ENCODE measurements around the gene TRAF7.
"Not testable (repeated sequence)": the region's sequence is repeated elsewhere in the genome, so short reads cannot be mapped to it uniquely, and the experiment has no call there.

The TRAF7 gene

GRCh38 chr16:2155091-2155950 lies at the start of gene TRAF7:
Gene TRAF7 (plus strand): TSS chr16:2155782. CDS start chr16:2163921, 8,139 bp downstream.
- H3K4me3 ChIP-seq (ENCODE audit: low read length): peak within 1 kb of the TSS; percentile 86
- no peak for TF ChIP-seq ZNF274 (IDR thresholded peaks at IDR 0.05; ENCODE audit: low read depth, low read length)

DNA sequence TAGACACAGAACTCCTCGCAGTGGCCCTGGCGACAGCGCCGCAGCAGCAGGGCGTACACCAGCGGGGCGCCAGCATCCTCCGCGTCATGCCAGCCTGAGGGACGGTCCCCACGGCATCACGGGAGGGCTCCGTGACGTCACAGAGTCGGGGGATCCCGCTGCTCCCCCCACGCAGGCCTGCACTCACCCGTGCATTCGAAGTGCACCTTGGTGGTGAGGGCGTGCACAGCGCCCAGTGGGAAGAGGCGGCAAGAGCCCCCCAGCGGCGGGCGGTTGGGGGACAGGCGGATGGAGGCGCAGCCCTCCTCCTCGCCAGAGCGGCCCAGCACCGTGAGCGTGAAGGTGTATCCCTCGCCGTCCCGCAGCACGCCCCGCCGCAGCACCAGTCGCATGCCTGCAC lies 49.4 kb upstream of the TRAF7 start:
- H3K4me3 ChIP-seq (ENCODE audit: low read length): not testable (repeated sequence)

DNA sequence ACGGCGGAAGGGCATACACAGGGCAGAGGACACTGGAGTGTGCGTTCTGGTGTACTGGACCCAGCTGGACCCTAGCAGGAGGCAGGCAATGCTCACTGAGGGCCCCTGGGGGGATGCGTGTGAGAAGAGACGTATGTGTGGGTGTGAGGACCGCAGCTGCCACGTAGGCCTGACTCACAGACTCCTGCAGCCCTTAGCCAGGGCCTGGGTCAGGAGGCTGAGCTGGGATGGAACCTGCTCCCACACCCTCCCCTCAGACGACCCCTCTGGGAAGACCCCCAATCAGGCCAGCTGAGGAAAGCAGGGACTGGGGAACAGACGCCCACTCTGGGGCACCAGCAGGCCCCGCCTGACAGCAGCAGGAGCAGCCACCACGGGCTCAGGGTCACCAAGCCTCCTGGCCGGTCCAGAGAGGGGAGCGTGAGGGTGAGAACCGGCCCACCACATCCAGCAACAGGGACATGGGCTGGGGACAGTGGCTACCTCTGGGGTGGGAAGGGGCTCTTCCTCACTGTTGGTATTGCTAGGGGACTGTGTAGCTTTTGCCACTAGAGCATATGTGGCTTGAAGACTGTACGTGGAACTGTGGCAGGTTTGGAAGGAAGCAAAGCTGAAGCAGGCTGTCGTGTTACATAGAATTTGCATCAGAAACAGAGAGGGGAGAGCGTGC lies 48.3 kb upstream of the TRAF7 start:
- H3K4me3 ChIP-seq (ENCODE audit: low read length): not testable (repeated sequence)

GRCh38 chr16:2107791-2108125 lies 47.8 kb upstream of the TRAF7 start:
- H3K4me3 ChIP-seq (ENCODE audit: low read length): not testable (repeated sequence)

DNA sequence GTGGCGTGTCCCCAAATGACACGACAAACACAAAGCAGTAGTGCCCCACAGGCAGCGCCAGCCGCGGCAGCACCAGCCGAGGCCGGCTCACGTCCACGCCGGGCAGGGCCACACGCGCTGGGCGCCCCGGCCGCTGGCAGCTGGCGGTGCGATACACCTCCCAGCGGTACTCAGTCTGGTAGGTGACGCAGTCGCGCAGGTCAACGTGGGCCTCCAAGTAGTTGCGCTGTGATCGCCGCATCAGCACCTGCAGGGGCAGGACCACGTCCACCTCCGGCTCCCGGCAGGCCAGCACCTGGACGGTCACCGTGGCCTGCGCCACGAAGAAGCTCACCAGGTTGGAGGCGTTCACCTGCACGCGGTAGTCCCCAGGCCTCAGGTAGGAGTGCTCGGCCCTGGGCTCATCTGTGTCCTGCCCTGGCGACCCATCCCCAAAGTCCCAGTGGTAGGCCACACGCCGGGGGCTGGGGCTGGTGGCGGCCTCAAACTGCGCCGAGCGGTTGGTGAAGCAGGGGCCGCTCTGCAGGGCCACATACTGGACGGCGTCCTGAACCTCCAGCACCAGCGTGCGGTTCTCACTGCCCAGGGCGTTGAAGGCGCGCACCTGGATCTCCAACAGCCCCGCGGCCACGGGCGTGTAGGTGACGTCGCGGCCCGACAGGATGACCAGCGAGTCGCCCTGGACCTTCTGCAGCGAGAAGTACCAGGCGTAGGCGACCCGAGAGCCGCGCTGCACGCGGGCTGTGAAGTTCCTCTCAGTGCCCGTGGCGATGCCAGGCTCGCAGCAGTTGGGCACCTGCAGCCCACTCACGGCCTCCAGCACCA lies 46.9 kb upstream of the TRAF7 start:
- not testable (repeated sequence) for H3K4me3 ChIP-seq (ENCODE audit: low read length)

DNA sequence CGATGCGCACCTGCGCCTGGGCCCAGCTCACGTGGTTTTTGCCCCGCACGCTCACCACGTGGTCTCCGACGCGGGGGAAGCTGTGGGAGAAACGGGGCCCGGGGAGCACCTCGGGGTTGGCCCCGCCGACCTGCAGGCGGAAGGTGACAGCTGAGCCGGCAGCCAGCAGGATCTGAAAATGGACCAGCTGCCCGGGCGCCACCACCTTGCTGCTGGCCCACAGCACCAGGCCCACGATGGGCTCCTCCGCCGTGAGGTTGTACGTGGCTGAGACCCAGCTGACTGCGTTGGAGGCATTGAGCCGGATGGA lies 46.4 kb upstream of the TRAF7 start:
- H3K4me3 ChIP-seq (ENCODE audit: low read length): not testable (repeated sequence)

DNA sequence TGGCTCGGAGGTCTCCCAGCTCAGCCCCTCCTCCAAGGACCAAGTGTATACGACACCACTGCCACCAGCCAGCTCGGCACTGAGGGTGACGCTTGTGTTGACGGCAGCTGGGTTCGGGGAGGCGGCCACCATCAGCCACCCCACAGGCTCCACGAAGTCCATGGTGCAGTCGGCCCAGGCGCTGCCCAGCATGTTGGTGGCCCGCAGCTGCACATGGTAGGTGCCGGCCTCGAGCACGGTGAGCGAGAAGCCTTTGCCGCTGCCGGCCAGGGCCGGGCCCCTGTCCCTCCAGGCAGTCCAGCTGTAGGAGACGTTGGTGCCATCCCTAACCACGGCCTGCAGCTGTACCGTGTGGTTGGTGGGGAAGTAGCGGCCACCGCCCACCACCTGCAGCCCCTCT lies 45.7 kb upstream of the TRAF7 start:
- not testable (repeated sequence) for H3K4me3 ChIP-seq (ENCODE audit: low read length)

- not testable (repeated sequence) for H3K4me3 ChIP-seq (ENCODE audit: low read length)
Measured at GRCh38 chr16:2110332-2111008, 45.1 kb upstream of the TRAF7 start.

DNA sequence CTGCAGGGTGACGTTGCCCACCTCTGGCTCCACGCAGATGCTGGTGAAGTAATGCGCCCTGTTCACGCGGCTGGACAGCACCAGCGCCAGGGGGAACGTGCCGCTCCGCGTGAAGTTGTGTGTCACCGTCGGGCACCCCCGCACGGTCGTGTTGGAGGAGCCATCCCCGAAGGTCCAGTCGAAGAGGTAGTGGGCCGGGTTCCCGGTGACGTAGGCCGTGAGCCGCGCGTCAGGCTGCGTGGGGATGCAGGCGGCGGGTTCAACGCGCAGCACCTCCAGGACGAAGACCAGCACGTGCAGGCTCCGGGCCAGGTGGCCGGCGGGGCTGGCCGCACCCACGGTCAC lies 44.6 kb upstream of the TRAF7 start:
- H3K4me3 ChIP-seq (ENCODE audit: low read length): not testable (repeated sequence)

DNA sequence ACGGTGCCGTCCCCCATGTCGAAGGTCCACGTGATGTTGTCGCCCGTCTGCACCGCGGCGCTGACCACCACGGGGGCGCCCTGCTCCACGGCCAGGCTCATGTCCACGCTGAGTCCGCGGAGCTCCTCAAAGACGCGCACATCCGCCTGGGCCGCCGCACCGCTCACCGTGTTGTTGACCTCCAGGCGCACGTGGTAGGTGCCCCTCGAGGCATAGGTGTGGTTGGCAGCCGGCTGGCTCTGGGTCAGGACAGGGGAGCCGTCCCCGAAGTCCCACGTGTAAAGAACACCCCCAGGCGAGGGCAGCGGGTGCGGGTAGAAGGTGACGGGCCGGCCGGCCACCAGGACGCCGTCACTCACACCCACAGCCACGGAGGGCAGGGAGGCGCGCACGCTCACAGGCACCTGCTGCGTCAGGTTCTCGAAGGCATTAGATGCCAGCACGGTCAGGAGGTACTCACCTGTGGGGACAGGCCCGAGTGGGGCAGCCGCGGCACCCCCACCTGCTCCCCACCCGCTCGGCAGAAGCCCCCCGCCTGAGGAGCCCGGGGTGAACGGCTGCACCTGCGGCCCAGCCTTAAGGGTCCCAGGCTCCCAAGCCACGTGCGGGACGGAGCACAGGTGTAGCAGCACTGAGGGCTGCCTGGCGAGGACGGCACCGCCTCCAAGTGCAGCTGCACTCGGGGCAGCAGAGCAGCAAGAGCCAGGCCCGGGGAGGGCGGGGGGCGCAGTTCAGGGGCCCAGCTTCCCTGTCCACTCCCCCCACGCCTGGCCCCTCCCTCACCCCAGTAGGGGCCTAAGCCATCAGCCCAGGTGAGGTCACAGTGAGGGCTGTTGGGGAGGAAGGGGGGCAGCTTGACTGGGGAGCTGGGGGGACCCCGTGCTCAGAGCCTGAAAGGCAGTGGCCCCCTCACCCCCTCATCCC lies 43.9 kb upstream of the TRAF7 start:
- not testable (repeated sequence) for H3K4me3 ChIP-seq (ENCODE audit: low read length)

DNA sequence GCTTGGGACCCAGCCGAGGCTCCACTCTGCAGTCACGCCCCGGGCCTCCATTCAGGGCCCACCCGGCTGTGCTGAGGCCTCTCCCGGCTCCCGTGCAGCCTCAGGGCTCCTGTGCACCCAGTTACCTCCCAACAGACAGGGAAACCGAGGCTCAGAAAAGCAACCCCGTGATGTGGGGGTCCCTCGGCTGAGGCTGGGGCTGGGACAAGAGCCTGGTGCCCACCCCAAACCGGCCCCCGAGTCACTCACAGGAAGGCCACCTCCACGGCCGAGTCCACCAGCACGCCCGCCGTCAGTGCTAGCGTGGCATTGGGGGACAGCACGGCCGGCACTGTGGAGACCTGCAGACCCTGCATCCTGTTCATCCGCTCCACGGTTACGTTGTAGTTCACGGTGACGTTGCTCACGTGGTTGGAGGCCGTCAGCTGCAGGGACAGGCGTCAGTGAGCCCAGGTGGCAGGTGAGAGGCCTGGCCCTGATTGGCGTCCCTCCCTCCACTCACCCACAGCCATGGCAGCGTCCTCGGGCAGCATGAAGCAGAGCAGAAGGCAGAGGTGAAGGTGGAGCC lies 43.0 kb upstream of the TRAF7 start:
- not testable (repeated sequence) for H3K4me3 ChIP-seq (ENCODE audit: low read length)

- H3K4me3 ChIP-seq (ENCODE audit: low read length): not testable (repeated sequence)
Measured at GRCh38 chr16:2114225-2114624, 41.4 kb upstream of the TRAF7 start.

DNA sequence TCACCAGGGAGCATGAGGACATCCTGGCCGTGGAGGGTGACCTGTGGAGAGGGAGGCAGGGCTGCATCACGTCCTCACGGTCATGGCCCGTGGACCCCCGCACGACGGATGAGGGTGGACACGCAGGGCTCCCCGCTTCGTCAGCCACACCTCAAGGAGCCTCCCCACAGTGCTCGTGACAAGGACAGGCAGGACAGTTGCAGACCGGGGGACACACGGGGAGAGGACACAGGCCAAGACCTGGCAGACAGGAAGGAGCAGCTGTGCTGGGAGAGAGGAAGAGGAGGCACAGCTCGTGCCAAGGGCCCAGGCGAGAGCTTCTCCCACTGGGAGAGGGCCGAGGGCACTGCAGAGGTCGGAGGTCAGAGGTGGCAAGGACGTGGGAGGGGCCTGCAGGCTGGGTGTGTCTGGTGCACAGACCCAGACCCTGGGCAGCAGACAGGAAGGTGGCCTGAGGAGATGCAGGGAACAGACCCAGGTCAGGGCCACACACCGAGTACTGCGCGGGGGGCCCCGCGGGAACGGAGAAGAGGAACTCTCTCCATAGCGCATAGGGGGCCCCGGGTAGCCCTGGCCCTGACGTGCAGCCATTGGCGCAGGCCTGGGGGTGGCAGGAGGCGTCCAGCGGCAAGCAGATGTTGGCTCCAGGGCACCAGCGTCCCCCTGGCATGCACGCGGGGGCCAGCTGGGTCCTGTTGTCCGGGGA lies 40.5 kb upstream of the TRAF7 start:
- H3K4me3 ChIP-seq (ENCODE audit: low read length): not testable (repeated sequence)

DNA sequence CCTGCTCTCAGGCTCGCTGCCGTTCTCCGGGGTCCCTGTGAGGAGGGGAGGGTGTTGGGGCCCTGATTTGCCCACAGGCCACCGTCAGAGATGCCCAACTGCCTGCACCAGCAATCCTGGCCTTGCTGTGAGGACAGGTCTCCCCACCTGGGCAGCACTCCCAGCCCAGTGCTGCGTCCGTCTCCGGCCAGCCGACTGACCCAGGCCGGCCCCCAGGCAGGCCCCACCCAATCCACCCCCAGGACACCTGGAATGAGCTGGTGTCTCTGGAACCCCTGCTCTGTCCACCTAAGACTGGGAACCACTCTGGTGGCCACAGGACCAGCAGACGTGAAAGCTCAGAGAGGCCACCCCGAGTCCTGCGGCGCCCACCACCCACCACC lies 40.0 kb upstream of the TRAF7 start:
- TF ChIP-seq ZNF274 (IDR thresholded peaks at IDR 0.05; ENCODE audit: low read depth, low read length): no peak

DNA sequence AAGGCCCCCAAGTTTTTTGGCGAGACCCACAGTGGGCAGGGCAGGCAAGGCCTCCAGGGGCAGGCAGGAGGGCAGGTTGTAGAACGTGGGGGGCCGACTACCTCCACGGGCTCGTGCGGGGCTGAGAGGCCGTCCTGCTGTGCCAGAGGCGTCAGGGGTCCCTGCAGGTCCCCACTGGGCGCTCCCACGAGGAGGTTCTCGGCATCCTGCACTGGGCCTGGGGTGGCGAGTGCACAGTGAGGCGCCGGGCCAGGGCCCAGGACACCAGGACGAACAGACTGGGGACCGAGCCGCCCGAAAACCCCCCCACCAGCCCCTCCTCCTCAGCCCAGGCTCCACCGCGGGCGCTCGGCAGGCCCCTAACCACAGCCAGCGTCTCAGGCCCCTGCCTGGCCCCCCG lies 39.2 kb upstream of the TRAF7 start:
- H3K4me3 ChIP-seq (ENCODE audit: low read length): not testable (repeated sequence)

More for the DNA sequence above, 40.0 kb upstream of the TRAF7 start:
- no peak overlapping the region for H3K4me3 ChIP-seq (ENCODE audit: low read length)

DNA sequence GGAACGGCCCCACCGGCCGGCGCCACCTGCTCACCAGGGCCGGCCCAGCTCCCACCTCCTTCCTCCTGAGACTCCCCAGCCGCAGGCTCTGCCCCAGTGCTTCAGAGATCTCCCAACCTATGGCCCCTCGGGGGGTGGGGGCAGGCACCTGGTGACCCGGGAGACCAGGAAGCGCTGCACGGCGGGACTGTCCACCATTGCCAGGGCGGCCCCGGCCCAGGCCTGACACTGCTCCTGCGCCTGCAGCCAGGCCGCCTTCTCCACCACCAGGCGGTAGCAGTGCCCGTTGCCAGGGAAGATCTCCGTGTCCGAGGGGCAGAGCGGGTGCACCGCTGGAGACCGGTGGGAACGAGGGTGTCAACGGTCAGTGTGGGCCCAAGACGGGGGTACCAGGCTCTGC lies 38.2 kb upstream of the TRAF7 start:
- not testable (repeated sequence) for H3K4me3 ChIP-seq (ENCODE audit: low read length)

GRCh38 chr16:2117960-2118722 lies 37.4 kb upstream of the TRAF7 start:
- H3K4me3 ChIP-seq (ENCODE audit: low read length): not testable (repeated sequence)

GRCh38 chr16:2121325-2121724 lies 34.3 kb upstream of the TRAF7 start:
- not testable (repeated sequence) for H3K4me3 ChIP-seq (ENCODE audit: low read length)
